Keratinocyte (primary cell): ENCODE measurements around the gene TMEM132D. TPM values are rescaled to one million over a fixed set of nuclear protein-coding genes. Genes with fewer than 3 reads are reported as not detected.

Experiments used
- DNase-seq: peaks from one replicate; pipeline ENCODE4 v3.0.0-alpha.2; 2011; ENCODE audit warnings: low read depth, missing footprints, low spot score
- FAIRE-seq: peaks from 2 replicates; lab custom pipeline; 2011; peaks lifted over from hg19 to GRCh38; lab: Jason Lieb, UNC
- H2AFZ ChIP-seq: 2 replicates; pipeline ENCODE4 v1.6.0; 2012; ENCODE audit warnings: low read length, control low read depth, inconsistent platforms; ENCODE audit not compliant: control insufficient read depth
- H3K27ac ChIP-seq: 2 replicates; pipeline ENCODE4 v1.5.1; 2011; ENCODE audit warnings: low read length; ENCODE audit not compliant: control insufficient read depth, insufficient read depth
- H3K27me3 ChIP-seq: 3 replicates; pipeline ENCODE4 v1.6.0; 2011; ENCODE audit warnings: low read length; ENCODE audit not compliant: control insufficient read depth, insufficient read depth; ENCODE audit errors: extremely low read depth
- H3K36me3 ChIP-seq, 2 experiments: 2 replicates in 1 of 2; 3 replicates in 1 of 2; pipeline ENCODE4 v1.5.1; 2011; ENCODE audit warnings: low read length in 2 of 2, mild to moderate bottlenecking in 1 of 2; ENCODE audit not compliant: control insufficient read depth in 2 of 2, insufficient read depth in 2 of 2; ENCODE audit errors: extremely low read depth in 1 of 2
- H3K4me1 ChIP-seq: 3 replicates; pipeline ENCODE4 v1.5.1; 2011; ENCODE audit warnings: low read length; ENCODE audit not compliant: control insufficient read depth, insufficient read depth; ENCODE audit errors: extremely low read depth
- H3K4me2 ChIP-seq: 3 replicates; pipeline ENCODE4 v1.6.0; 2011; ENCODE audit warnings: low read depth, low read length; ENCODE audit not compliant: control insufficient read depth, insufficient read depth; ENCODE audit errors: extremely low read depth
- H3K4me3 ChIP-seq, 3 experiments: fragments of 200-600 bp in 1 of 3; sonication (generic) in 1 of 3; 2 replicates in 2 of 3; 3 replicates in 1 of 3; pipeline ENCODE4 v1.5.1; 2011 to 2016; ENCODE audit warnings: low read length in 3 of 3, mild to moderate bottlenecking in 3 of 3, control low read depth in 2 of 3, inconsistent platforms in 1 of 3, low read depth in 1 of 3, mixed read lengths in 1 of 3, mixed run types in 1 of 3, moderate library complexity in 1 of 3; ENCODE audit not compliant: control insufficient read depth in 2 of 3, insufficient read depth in 2 of 3; ENCODE audit errors: extremely low read depth in 1 of 3
- H3K79me2 ChIP-seq: 2 replicates; pipeline ENCODE4 v1.6.0; 2012; ENCODE audit warnings: low read length; ENCODE audit not compliant: control insufficient read depth, insufficient read depth
- H3K9ac ChIP-seq: 3 replicates; pipeline ENCODE4 v1.6.0; 2011; ENCODE audit warnings: low read length; ENCODE audit not compliant: control insufficient read depth, insufficient read depth; ENCODE audit errors: extremely low read depth
- H3K9me1 ChIP-seq: 3 replicates; pipeline ENCODE4 v1.6.0; 2011; ENCODE audit warnings: low read length; ENCODE audit not compliant: control insufficient read depth, insufficient read depth; ENCODE audit errors: extremely low read depth
- H3K9me3 ChIP-seq: 2 replicates; pipeline ENCODE4 v1.5.1; 2012; ENCODE audit warnings: low read depth, low read length; ENCODE audit not compliant: control insufficient read depth
- H4K20me1 ChIP-seq: 3 replicates; pipeline ENCODE4 v1.6.0; 2011; ENCODE audit warnings: low read length; ENCODE audit not compliant: control insufficient read depth, insufficient read depth; ENCODE audit errors: extremely low read depth
- EZH2 ChIP-seq: IDR thresholded peaks from one replicate; pipeline ENCODE4 v1.6.1; 2012; ENCODE audit warnings: inconsistent platforms, mild to moderate bottlenecking, low read length, moderate library complexity
- dilution Hi-C: fragments of 300-500 bp; cut with MboI; formaldehyde crosslinking; loops from one replicate; pipeline ENCODE4 v1.7.0; 2020; ENCODE audit warnings: low sequenced_read_pairs; ENCODE audit not compliant: extremely low pct_ligation_motif_present
- polyA plus RNA-seq, 5 experiments: library from polyadenylated mRNA; depleted of rRNA in 3 of 5; stranded (reverse) in 3 of 5; stranded (forward) in 1 of 5; unstranded in 1 of 5; fragments of >200 nt; gene quantifications; 1 replicate in 1 of 5; 2 replicates in 3 of 5; 3 replicates in 1 of 5; pipeline versions ENCODE4 v1.2.1 to v1.2.3, GENCODE V29; 2011 to 2012; ENCODE audit warnings: missing spikeins in 2 of 5, low read depth in 1 of 5, low replicate concordance in 1 of 5
- TF ChIP-seq, protein P1 (sequence below), 3 experiments: IDR thresholded peaks in 1 of 3; conservative IDR thresholded peaks in 1 of 3; optimal IDR thresholded peaks in 1 of 3; 2 replicates in 2 of 3; 3 replicates in 1 of 3; pipeline versions ENCODE3 to v1.5.1; 2011; ENCODE audit warnings: low read length in 3 of 3, mild to moderate bottlenecking in 3 of 3, moderate library complexity in 2 of 3, control low read depth in 1 of 3, inconsistent platforms in 1 of 3; ENCODE audit not compliant: insufficient read depth in 2 of 3; ENCODE audit errors: extremely low read depth in 1 of 3

Gene TMEM132D
- polyA plus RNA-seq, 1 donor (not counting 4 experiments of a cell fraction or from before 2014, with no cell fraction given): not detected

DNA sequence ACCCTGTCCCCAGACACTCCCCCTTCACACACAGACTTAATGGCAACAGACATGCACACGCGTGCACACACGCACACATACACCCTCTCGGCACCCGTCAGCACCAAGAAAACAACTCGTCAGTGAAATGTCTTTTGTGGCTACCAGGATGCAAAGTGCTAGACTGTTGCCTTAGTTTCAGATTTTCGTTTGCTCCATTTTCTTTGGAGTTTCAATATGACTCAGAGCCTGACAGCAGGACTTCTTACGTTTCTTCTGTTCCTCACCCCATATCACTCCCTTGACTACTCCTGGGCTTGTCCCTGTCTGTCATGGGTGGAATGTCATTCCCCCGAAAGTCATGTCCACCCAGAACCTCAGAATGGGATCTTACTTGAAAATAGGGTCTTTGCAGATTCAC lies 867.7 kb downstream of the TMEM132D start:
- FAIRE-seq: no peak
- no peaks in the 10 kb centered on the region for H3K79me2 ChIP-seq
- no peak for TF ChIP-seq EZH2
- TF ChIP-seq, protein P1, sequence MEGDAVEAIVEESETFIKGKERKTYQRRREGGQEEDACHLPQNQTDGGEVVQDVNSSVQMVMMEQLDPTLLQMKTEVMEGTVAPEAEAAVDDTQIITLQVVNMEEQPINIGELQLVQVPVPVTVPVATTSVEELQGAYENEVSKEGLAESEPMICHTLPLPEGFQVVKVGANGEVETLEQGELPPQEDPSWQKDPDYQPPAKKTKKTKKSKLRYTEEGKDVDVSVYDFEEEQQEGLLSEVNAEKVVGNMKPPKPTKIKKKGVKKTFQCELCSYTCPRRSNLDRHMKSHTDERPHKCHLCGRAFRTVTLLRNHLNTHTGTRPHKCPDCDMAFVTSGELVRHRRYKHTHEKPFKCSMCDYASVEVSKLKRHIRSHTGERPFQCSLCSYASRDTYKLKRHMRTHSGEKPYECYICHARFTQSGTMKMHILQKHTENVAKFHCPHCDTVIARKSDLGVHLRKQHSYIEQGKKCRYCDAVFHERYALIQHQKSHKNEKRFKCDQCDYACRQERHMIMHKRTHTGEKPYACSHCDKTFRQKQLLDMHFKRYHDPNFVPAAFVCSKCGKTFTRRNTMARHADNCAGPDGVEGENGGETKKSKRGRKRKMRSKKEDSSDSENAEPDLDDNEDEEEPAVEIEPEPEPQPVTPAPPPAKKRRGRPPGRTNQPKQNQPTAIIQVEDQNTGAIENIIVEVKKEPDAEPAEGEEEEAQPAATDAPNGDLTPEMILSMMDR (optimal IDR thresholded peaks at IDR 0.05 in 1 of 3, IDR thresholded peaks at IDR 0.05 in 1 of 3, conservative IDR thresholded peaks at IDR 0.05 in 1 of 3; ENCODE audit: extremely low read depth in 1 of 3, insufficient read depth in 2 of 3, low read length in 3 of 3): no peak

DNA sequence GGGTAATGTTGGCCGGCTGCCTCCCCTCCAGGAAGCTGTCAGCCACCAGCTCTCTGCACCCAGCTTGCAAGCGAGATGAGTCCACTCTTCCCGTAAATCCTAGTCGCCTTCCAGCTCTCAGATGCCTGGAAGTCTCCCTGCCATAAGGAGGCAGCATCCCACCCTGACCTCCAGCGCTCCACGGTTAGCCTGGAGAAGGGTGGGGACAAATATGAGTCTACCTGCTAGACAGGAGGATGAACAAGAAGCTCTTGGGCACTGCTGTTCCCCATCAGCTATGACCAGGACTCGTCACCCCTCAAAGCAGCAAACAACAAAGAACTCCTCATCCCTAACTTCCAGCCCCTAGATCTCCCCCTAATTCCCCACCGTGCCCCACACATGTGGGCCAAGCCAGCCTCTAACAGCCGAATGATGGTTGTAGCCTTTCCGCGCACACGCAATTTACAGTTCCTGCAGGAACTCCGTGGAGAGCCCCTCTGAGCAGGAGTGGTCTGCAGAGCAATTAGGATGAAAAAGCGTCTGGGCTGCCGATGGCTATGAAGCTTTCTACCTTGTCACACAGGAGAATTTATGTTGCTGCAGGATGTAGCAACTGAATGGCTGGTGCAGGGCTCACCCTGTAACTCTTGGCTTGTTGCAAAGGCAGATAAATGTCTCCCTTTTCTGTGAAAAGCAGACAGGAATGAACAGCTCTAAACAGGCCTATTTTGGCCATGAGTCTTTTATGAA lies 869.1 kb downstream of the TMEM132D start:
- H3K36me3 ChIP-seq: no peaks in the 10 kb centered on the region
- TF ChIP-seq, protein P1 (optimal IDR thresholded peaks at IDR 0.05 in 1 of 3, IDR thresholded peaks at IDR 0.05 in 1 of 3, conservative IDR thresholded peaks at IDR 0.05 in 1 of 3; ENCODE audit: extremely low read depth in 1 of 3, insufficient read depth in 2 of 3, low read length in 3 of 3): no peak
- TF ChIP-seq EZH2: no peak
- no peak overlapping the region for H3K4me3 ChIP-seq
- dilution Hi-C loops: no loop called here
- DNase-seq (no peak), FAIRE-seq (no peak)
- H3K27ac ChIP-seq: no peak overlapping the region
- no peaks in the 10 kb centered on the region for H4K20me1 ChIP-seq
- H3K9ac ChIP-seq: no peak overlapping the region
- no peaks in the 10 kb centered on the region for H3K4me1 ChIP-seq
- no peaks in the 10 kb centered on the region for H3K9me1 ChIP-seq
- H3K79me2 ChIP-seq: no peaks in the 10 kb centered on the region
- H3K27me3 ChIP-seq: no peaks in the 10 kb centered on the region
- peaks cover 5% of the 10 kb centered on the region for H3K9me3 ChIP-seq
- no peak overlapping the region for H2AFZ ChIP-seq
- H3K4me2 ChIP-seq: no peak overlapping the region

More for the DNA sequence above, 867.7 kb downstream of the TMEM132D start:
- Histone ChIP-seq H4K20me1 (no peaks in the 10 kb centered on the region), H3K9me3 (peaks cover 5% of the 10 kb centered on the region), H3K9me1 (no peaks in the 10 kb centered on the region), H3K27ac (no peak overlapping the region), H3K4me3 (no peak overlapping the region), H2AFZ (no peak overlapping the region), H3K9ac (no peak overlapping the region), H3K4me1 (no peaks in the 10 kb centered on the region), H3K27me3 (no peaks in the 10 kb centered on the region), H3K4me2 (no peak overlapping the region), H3K36me3 (no peaks in the 10 kb centered on the region)
- no peak for DNase-seq
- dilution Hi-C loops: no loop called here
